Prostate gland (tissue), 2 donors: Measurements from ENCODE around the gene PPP2R5C.

ENCODE experiments used
- CTCF ChIP-seq, 4 experiments: fragments of 200-600 bp in 2 of 4; fragments of 450-650 bp in 2 of 4; sonication (generic) in 2 of 4; IDR thresholded peaks; 1 replicate in 3 of 4; 2 replicates in 1 of 4; pipeline ENCODE4 v1.5.1; 2016 to 2019; ENCODE audit warnings: antibody characterized with exemption in 4 of 4, mild to moderate bottlenecking in 2 of 4, moderate library complexity in 2 of 4
- POLR2A ChIP-seq: fragments of 450-650 bp; IDR thresholded peaks from one replicate; pipeline ENCODE4 v1.6.1; 2016; ENCODE audit warnings: antibody characterized with exemption, mild to moderate bottlenecking
- POLR2AphosphoS5 ChIP-seq: sonication (generic); formaldehyde crosslinking; IDR thresholded peaks from one replicate; pipeline ENCODE4 v1.6.1; 2017; ENCODE audit warnings: antibody characterized with exemption

GRCh38 chr14:101963052-101963451 lies 201.5 kb downstream of the PPP2R5C start:
- TF ChIP-seq CTCF (IDR thresholded peaks at IDR 0.05) (no peak), POLR2A (no peak), POLR2AphosphoS5 (no peak)
